IMR-90 (cell line): ENCODE data around the gene SYCP3.

Source experiments
- BHLHE40 ChIP-seq: fragments of 150-350 bp; IDR thresholded peaks from 2 replicates; pipeline ENCODE4 v1.6.1; 2016; ENCODE audit warnings: mild to moderate bottlenecking, low read depth, low read length
- CEBPB ChIP-seq: IDR thresholded peaks from 2 replicates; pipeline ENCODE4 v1.6.1; 2012; ENCODE audit warnings: low read depth, low read length, improper control_type of control experiment
- CHD1 ChIP-seq: IDR thresholded peaks from 2 replicates; pipeline ENCODE4 v1.6.1; 2012; ENCODE audit warnings: low read depth, low read length, improper control_type of control experiment
- CTCF ChIP-seq: conservative IDR thresholded peaks from 2 replicates; pipeline ENCODE4 v1.5.1; 2012; ENCODE audit warnings: mild to moderate bottlenecking, low read depth, low read length, improper control_type of control experiment
- MAFK ChIP-seq: IDR thresholded peaks from 2 replicates; pipeline ENCODE4 v1.6.1; 2012; ENCODE audit warnings: low read depth, low read length, improper control_type of control experiment
- MAZ ChIP-seq: IDR thresholded peaks from 2 replicates; pipeline ENCODE4 v1.6.1; 2012; ENCODE audit warnings: low read depth, mild to moderate bottlenecking, low read length, improper control_type of control experiment, moderate library complexity, borderline replicate concordance
- MXI1 ChIP-seq: IDR thresholded peaks from 2 replicates; pipeline ENCODE4 v1.6.1; 2012; ENCODE audit warnings: low read depth, mild to moderate bottlenecking, low read length, moderate library complexity, borderline replicate concordance
- NFE2L2 ChIP-seq: fragments of 150-350 bp; IDR thresholded peaks from 2 replicates; pipeline ENCODE4 v1.6.1; 2016; ENCODE audit warnings: low read depth, mild to moderate bottlenecking, low read length
- POLR2A ChIP-seq: IDR thresholded peaks from 2 replicates; pipeline ENCODE4 v1.6.1; 2012; ENCODE audit warnings: mild to moderate bottlenecking, low read depth, low read length
- RAD21 ChIP-seq: IDR thresholded peaks from 2 replicates; pipeline ENCODE4 v1.6.1; 2012; ENCODE audit warnings: low read length, improper control_type of control experiment
- RCOR1 ChIP-seq: IDR thresholded peaks from 2 replicates; pipeline ENCODE4 v1.6.1; 2012; ENCODE audit warnings: mild to moderate bottlenecking, low read length, improper control_type of control experiment; ENCODE audit not compliant: insufficient replicate concordance
- RFX5 ChIP-seq: IDR thresholded peaks from 2 replicates; pipeline ENCODE4 v1.8.0; 2012; ENCODE audit warnings: low read depth, mild to moderate bottlenecking, low read length, moderate library complexity
- SMC3 ChIP-seq: fragments of 150-350 bp; IDR thresholded peaks from 2 replicates; pipeline ENCODE4 v1.6.1; 2016; ENCODE audit warnings: low read depth, mild to moderate bottlenecking, antibody characterized with exemption, low read length, moderate library complexity
- USF2 ChIP-seq: fragments of 150-350 bp; IDR thresholded peaks from 2 replicates; pipeline ENCODE4 v1.6.1; 2017; ENCODE audit warnings: mild to moderate bottlenecking, antibody characterized with exemption, low read length, low read depth

- TF ChIP-seq MAFK, result no peak
- no peak for TF ChIP-seq CTCF
- TF ChIP-seq MXI1, result no peak
- TF ChIP-seq SMC3, result no peak
- no peak for TF ChIP-seq BHLHE40
- TF ChIP-seq RFX5, result no peak
- no peak for TF ChIP-seq RCOR1
- no peak for TF ChIP-seq POLR2A
- TF ChIP-seq MAZ, result no peak
- no peak for TF ChIP-seq RAD21
- TF ChIP-seq CHD1, result no peak
- no peak for TF ChIP-seq USF2
- TF ChIP-seq CEBPB, result no peak
- TF ChIP-seq NFE2L2, result no peak
These were observed 24.3 kb downstream of the SYCP3 start for GRCh38 chr12:101714877-101715444.
